GM18517 (cell line): ENCODE data around the gene ABCA13.
"Not testable (repeated sequence)": the region's sequence is repeated elsewhere in the genome, so short reads cannot be mapped to it uniquely, and the experiment has no call there.

Source experiments
- ATAC-seq: cut with Tn5 transposase; IDR thresholded peaks from one replicate; pipeline ENCODE4 v1.9.1; 2021; ENCODE audit warnings: mild to moderate bottlenecking, moderate library complexity; ENCODE audit not compliant: unreplicated experiment

Gene ABCA13

DNA sequence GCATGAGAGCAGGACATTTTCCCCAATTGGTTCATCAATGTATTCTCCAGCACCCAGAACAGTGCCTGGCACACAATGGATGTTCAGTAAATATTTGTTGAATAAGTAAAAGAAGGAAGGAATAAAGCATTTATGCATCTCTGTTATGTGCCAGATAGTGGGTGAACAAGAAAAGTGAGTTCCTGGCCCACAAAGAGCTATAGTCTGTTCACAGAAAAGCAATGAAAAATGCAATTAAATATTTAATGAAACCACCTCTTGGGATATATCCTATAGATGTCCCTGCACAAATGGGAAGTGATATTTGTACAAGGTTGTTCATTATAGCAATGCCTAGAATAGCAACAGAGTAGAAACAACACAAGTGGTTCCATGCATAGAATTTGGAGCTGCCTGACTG is 2.1 kb downstream of the ABCA13 start:
- no peak for ATAC-seq

DNA sequence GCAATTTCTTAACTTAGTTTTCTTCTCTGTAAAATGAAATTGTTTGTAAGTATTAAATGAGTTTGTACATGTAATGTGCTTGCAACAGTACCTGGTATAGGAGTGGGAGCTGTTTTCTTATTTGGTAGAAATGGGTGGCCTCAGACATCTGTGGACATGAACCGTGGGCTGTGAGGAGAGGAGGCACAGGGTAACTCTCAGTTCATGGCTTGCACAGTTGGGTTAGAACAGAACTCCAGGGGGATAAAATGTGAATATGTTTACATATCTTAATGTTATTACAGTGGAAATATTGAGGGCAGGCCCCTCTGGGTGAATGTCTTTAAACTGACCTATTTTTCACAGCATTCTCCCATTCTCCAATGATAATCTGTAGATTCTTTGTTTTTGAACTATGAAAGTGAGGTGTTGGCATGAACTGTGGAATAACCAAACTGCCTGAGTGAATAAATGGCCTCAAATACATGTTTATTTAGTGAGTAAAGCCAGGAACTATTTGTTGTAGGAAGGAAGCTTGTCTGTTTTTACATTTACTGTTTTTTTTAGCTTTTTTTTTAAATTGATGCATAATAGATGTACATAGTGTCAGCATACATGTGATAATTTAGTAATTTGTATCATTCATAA is 2.6 kb downstream of the ABCA13 start:
- no peak for ATAC-seq

DNA sequence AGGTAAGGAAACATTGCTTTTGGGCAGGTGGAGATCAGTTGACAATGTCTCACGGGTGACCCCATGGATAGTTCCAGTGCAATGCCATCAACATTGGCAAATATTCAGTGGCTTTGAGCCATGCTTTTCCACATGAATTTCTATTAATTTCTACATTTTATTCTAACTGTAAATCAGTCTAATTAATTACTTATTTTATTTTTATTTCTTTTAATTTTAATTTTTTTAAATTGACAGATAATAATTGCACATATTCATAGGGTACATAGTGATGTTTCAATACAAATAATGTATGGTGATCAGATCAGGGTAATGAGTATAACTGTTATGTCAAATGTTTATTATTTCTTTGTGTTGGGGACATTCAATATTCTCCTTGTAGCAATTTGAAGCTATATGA is 3.8 kb downstream of the ABCA13 start:
- no peak for ATAC-seq

DNA sequence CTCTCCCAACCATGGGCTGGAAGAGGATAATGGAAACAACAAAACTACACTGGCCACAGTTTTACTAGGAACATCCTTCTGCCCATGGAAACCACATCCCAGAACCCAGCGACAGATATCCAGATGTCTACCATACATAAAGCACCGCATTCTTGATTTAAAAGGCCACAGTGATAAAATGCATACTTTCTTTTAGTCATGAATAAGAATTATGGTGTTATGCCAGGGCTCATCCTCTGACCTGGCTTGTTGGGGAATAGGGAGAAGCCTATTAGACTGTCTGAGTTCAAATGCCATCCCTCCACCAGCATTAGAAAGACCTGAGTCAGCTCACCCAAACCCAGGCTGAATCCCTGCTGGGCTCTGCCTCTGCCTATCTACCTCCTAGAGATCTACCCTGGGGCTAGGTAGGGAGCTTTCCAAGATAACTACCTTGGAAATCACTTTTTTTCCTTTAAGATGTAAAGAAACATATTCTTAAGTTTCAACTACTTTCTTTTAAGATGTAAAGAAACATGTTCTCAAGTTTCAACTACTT is 5.2 kb downstream of the ABCA13 start:
- no peak for ATAC-seq

DNA sequence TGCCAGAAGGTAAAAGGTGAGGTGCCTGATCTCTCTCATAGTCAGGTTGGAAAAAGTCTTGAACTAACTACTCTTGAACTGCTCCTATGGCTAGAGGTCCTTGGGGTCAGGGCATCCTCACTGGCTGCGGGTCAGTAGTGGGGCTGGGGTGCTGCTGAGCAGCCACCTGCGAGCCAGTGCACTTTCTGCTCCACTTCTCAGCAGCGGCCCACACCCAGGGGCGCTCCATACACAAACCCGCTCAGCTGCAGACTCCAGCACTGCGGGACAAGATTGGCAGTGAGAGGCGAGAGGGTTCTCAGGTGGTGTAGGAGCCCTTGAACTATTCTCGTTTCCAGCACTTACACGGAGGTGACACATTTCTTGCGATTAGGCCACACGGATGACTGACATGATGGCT is 6.0 kb downstream of the ABCA13 start:
- ATAC-seq, result no peak

DNA sequence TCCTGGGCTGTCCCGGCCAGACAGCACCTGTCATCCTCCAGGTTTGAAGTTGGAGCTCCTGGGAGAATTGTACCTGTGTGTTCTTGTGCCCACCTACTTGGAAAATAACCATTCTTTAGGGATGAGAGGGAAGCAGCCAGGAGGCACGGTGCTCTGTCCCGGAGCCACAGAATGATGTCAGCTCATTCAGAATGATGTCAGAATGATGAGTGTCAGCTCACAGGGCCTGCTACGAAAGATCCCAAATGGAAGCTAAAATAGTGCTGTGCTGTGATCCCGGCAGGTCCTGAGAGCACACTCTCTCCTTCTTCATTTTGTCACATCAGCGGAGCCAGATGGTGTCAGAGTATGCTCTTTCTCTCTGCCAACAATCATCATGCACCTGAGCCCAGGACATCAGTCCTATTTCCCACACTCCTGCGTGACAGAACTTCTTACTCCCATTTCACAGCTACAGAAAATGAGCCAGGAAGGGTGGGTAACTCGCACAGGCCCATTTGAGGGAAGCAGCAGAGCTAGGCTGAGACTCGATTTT is 8.3 kb downstream of the ABCA13 start:
- ATAC-seq, result no peak

DNA sequence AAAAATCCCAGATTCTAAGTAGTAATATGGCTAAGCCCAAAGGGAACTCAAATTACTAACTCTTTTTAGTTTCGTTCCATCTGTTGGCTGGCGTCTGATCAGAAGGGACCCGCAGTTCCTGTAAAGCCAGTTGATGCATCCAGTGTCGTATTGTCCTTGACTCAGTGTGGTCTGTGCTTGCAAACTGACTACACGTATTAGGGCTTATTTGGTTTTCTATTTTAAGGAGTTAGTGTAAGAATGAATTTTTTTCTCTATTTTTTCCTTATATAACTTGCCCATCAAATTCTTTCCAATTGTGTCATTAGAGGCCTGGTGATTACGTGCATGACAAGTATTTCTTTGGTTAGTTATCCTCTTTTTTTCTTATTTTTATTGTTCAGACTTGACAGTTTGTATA is 9.7 kb downstream of the ABCA13 start:
- no peak for ATAC-seq

DNA sequence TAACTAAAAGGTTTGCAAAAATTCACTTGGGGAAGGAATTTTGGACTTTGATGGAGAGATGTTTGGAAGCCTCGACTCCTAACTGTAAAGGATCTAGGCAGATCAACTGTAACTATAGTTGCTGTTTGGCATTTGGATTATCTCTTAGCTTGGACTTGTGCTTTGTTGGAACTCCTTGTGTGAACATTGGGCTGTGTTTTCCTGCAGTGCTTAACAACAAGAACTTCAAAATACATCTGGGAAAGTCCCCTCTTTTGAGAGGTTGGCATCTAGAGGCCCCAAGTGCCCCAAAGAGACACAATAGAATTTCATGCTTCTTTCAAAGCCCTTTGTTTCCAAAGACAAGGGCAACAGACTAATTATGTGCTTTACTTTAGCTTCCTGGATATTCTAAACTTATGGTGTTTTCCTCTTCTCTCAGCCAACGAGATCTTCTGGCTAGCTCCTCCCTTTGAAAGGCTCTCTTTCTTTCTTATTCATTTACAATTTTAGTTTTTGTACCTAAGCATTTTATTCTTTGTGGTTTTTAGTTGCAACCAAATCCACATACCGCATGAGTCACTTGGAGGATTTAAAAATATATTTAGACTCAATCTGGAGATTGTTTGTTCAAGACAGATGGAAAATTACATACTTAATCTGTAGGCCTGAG is 11.6 kb downstream of the ABCA13 start:
- ATAC-seq, result no peak

DNA sequence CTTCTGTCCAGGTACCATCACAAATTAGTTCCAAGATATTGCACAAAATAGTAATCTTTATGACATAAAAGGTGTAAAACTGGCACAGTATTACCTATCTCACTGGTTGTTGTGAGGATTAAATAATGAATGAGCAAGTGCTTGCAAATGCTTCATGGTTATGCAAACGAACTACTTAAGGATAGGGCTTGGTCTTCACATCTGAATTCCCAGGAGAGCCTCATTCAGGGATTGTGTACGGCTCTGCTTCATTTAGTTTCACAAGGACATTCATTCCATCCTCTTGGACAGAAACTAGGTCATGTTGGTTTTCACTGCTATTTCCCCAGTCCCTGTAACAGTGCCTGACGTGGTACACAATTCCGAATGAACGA is 12.1 kb downstream of the ABCA13 start:
- no peak for ATAC-seq

DNA sequence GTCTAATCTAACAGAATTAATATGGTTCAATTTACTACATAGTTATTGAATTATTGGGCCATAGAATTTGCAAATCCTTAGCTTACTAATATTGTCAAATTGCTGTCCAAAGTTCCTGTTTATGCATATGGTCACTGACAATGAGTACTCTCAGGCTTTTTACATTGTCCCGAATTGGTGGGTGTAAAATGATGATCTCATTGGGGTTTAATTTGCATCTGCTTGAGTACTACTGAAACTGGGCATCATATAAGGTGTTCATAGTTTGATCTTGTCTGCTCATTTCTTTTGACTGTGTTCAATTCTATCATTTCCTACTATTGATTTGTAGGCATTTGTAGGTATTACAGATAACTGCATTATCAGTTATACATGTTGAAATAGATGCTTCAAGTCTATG is 12.7 kb downstream of the ABCA13 start:
- ATAC-seq, result no peak

DNA sequence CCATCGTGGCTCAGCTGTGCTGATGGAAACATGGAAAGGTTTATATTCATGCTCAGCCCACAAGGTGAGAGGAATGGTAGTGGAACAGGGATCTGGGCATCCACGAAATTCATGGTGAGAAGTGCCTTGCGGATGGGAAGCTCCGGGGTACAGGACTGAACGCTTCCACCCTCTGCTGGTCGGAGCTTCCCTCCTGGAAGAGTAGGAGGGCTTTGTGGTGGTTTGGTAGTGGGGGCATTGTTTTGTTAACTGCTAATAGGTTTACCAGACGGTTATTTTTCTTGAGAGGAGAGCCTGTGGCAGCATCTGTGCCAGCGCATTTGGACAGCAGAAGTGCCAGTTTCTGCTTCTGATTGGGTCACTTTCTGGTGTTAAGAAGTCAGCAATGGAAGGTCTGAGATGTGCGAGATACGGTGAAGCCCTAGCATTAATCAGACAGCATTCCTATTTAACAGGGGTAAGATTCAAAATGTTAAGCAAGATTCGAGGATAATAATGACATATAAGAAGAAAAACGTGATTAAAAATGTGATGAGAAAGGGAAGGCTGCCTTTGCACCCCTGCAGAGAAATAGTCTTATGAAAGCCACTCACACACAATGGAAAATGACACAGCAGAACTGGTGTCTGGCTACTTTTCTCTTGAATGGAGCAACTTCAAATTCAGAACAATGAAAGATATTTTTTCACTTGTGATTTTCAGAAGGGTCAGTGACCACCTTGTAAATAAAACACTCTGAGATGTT is 17.7 kb downstream of the ABCA13 start:
- no peak for ATAC-seq

DNA sequence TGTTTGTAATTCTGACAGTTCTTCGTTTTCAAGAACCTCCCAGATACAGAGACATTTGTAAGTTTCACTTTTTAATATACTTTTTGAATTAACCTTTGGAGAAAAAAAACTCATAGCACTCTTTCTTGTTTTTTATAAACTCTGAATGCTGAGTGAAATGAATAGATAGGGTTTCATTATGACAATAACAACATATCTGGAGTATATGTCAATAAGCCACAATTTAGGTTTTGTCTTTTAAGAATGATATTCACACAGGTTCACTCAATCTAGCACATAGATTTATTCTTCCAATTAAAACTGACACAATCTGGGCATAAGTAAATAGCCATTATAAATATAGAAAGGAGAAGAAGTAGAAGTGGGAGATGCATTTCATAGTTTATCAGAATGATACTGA is 21.7 kb downstream of the ABCA13 start:
- ATAC-seq, result no peak

DNA sequence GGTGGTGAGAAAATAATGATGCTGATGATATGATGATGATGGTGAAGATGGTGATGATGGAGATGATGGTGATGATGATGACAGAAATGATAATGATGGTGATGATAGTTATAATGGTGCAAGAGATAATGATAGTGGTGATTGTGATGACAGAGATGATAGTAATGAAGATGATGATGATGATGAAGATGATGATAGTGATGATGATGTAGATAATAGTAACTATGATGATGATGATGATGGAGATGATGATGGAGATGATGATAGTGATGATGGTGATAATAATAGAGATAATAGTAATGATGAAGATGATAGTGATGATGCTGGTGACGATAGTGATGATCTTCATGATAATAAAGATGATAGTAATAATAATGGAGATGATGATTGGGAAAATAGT is 22.2 kb downstream of the ABCA13 start:
- ATAC-seq, result no peak

DNA sequence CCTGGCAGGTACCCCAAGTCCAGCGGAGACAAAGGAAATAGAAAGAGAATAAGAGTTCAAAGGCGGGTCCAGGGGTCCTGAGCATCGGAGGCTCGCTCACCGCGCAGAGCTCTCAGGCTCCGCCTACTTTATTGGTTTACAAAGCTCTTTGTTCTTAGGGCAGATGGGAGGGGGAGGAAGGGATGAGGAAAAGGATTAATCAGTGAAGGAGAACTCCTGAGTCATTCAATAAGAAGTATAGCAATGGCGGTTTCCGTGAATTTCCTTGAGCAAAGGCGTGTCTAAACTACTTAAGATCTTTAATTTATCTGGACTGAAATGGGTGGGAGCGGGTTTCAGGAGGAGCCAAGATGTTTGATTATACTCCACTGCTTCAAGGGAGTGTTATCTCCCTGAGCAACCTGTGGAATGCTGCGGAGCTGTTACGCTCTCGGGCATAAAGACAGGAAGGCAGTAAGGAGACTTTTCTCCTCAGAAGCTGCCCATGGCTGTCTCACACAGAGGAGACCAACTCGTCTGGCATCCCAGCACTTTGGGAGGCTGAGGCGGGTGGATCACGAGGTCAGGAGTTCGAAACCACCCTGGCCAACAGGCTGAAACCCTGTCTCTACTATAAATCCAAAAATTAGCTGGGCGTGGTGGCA is 29.8 kb downstream of the ABCA13 start:
- not testable (repeated sequence) for ATAC-seq

DNA sequence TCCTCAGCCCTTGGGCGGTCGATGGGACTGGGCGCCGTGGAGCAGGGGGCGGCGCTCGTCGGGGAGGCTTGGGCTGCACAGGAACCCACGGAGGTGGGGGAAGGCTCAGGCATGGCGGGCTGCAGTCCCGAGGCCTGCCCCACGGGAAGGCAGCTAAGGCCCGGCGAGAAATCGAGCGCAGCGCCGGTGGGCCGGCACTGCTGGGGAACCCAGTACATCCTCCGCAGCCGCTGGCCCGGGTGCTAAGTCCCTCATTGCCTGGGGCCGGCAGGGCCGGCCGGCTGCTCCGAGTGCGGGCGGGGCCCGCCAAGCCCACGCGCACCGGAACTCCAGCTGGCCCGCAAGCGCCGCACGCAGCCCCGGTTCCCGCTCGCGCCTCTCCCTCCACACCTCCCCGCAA is 31.7 kb downstream of the ABCA13 start:
- ATAC-seq, result not testable (repeated sequence)

DNA sequence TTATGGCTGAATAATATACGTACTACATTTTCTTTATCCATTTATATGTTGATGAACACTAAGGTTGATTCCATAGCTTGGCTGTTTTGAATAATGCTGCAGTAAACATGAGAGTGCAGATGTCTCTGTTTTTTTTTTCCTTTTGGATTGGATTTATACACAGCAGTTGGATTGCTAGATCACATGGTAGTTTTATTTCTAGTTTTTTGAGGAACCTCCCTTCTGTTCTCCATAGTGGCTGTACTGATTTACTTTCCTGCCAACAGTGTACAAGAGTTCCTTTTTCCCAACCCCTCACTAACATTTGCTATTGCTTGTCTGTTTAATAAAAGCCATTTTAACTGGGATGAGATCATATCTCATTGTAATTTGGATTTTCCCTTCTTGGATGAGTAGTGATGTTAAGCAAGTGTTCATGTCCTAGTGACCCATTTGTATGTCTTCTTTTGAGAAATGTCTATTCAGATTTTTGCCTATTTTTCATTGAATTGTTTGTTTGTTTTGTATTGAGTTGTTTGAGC is 36.0 kb downstream of the ABCA13 start:
- no peak for ATAC-seq

DNA sequence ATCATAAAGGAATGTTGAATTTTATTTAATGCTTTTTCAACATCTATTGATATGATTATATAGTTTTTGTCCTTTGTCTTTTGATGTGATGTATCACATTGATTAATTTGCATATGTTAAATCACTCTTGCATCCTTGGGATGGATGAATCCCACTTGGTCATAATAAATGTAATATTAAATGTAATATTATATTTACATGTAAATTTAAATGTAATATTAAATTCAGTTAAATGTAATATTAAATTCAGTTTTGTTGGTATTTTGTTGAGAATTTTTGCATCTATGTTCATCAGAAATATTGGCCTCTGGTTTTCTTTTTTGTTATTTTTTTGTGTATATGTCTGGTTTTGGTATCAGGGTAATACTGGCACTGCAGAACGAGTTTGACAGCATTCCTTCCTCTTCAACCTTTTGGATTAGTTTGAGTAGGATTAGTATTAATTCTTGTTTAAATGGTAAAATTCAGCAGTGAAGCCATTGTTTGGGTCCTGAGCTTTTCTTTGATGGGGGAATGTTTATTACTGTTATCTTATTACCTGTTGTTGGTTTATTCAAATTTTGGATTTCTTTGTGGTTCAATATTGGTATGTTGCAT is 37.8 kb downstream of the ABCA13 start:
- no peak for ATAC-seq

DNA sequence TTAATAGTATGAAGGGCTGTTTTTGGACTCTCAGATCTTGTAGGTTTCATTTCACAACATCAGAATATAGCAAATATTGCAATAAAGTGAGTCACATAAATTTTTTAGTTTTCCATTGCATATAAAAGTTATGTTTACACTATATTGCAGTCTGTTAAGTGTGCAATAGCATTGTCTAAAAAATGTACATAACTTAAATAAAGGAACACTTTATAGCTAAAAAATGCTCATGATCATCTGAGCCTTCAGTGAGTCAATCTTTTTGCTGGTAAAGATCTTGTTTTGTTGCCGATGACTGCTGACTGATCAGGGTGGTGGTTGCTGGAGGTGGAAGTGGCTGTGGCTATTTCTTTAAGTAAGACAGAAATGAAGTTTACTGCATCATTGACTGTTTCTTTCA is 42.0 kb downstream of the ABCA13 start:
- ATAC-seq, result no peak

DNA sequence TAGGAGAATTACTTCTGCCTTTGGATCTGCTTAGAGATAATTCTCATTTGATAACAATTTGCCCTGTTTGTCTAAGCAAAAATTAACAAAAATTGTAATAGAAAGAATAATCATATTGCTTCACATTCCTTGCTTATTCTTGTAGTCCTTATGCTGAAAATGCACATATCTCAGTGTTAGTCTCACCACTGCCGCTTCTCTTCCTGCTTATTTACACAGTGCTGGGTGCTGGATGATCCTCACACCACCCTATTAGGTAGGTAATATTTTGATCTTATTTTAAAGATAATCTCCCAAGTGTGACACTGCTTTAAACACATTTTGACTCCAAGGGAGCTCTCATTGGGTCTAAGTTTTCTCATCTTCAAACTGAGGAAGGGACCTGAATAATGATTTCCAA is 46.0 kb downstream of the ABCA13 start:
- ATAC-seq, result no peak

DNA sequence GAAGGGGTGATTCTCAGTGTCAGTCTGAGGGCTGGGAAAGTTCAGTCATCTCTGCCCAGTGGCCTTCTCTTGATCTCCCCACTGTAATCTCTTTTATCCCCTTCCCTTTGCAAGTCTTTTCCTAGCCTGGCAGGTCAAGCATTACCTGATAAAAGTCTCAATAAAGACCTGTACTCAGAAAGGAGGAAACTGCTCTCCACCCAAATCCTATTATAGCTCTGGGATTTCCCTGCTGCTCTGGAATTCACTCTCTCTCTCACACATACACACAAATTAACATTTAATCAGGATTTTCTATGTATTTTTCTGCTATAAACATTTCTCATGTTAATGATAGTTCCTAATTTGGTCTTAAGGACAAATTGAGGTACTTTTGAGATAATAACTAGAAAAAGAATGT is 46.5 kb downstream of the ABCA13 start:
- no peak for ATAC-seq

DNA sequence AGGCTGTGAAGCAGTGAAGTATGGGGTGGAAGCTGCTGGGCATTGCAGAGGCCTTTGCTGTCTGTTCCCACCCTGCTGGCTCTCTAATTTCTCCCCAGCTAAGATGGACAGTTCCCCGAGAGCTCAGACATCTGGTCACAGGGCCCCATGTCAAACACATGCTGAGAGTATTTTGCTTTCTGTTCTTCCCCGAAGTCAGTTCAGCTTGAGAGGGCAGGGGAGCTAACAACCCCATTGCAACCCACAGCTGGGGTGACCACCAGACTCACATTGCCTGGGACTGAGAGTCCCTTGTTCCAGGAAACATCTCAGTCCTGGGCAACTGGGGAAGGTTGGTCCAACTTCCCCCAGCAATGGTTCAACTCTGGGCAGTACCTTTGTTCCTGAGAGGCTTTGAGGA is 52.8 kb downstream of the ABCA13 start:
- ATAC-seq, result no peak
